Stimulated activated CD4-positive, alpha-beta T cell treated with anti-CD3 and anti-CD28 coated beads, TNF-alpha, amount 100 ng/mL, for 48 hours (primary cell): ENCODE data around the gene GLB1L2.
"Not testable (repeated sequence)": the region's sequence is repeated elsewhere in the genome, so short reads cannot be mapped to it uniquely, and the experiment has no call there.

ENCODE experiments used
- DNase-seq, 3 donors: peaks; one replicate each; pipeline ENCODE4 v3.0.0-alpha.2; 2020; ENCODE audit warnings: low read depth in 3 of 3

Gene GLB1L2

DNA sequence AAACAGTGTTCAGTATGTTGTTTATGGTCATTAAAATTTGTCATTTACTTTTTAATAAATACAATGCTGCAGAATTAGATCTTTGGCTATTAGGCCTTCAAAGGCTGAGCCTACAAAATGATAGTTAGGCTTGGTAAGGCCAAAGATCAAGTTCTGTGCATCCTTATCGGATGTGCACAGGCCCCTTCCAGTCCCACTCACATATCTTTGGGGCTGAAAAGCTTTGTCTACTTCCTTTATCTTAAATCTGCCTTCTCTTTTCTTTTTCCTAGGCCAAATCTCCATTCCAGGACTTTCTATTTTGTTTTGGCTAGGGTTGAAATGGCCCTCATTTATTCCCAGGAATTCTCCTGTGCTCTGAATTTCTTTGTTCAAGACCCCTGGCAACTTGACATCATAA lies 3.4 kb upstream of the GLB1L2 start:
- no peak for DNase-seq

DNA sequence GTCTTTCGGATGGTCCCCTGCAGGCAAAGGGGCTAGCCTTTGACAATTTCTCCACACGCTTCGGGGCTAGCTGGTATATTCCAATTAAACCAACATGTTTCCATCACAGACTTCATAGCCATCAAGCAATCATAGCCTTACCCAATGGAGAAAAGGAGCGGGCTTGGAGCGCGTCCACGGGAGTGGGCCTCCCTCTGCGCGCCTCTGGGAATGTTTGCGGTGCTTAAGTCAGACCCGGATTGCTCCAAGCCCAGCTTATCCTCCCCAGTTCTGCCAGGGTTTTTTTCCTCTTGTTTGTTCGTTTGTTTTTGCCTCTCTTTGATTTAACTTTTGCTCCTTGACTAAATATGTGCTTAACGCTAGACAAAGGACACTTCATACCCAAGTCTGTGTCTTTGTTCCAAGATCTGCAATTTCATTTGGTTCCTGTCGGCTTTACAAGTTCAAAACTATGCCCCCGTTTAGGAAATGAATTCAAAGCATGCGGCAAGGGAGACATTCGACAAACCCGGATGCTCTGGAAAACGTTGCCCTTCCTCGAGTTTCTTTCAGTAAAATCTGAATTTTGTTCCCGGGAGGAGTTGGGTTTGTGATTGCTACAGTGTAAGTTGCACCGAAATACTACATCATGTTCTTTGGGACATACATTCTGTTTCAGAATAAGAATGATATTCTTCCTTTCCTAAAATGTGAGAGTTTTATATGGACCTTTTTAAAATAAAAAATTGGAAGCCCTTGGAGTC lies 1.0 kb upstream of the GLB1L2 start:
- no peak for DNase-seq

DNA sequence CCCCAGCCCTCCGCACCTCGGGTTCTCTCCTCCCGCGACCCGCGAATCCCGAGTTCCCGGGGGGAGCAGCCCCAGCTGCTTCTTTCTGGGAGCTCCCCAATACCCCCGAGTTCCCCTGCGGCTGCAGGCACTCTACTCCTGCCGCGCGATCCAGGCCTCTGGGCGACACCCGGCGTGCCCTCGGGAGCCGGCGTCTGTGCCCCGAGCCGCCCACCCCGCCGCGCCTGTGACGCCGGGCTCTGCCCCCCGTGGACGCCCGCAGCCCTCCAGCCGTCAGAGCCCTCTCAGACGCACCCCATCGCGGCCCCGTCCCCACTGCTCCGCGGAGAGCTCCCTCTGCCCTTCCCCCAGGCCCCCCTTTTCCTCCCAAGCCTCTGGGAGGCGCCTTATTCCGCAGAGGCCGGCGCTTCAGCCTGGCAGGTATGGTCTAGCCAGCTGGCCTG lies 422 bp downstream of the GLB1L2 start:
- DNase-seq: peak in 1 of 3 donors; percentile 12

DNA sequence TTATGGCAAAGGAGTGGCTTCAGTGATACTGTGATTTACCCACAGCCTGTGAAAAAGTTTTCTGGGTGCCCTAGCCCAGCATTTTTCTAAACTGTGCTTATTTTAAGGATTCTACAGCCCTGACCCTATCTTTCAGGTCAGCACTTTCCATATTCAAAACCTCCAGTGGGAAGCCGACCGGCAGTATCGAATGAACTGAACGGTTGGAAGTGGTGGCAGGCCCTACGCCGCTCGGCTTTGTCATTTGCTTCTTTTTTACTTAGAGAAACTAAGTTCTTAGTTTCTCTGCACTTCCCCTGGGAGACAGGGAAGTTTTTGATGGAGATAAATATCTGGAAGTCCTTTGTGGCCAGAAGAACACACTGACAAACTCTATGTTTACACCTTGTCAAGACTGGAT lies 994 bp downstream of the GLB1L2 start:
- no peak for DNase-seq

DNA sequence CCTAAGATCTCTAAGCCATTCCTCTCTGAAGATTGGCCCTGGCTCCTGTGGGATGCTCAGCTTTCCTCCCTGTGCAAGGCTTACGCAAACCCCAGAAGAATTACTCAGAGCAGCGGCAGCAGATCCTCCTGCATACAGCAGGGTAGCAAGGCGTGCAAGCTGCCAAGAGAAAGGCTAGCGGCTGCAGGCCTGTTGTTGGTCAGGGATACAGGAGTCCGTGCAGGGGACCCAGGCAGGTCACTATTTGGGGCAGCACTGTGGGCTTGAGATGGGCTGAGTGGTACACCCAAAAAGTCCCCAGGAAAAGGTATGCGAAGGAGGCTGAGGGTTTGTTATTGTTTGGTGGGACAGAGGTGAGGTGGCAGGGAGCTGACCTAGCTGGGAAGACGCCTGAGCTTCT lies 1.5 kb downstream of the GLB1L2 start:
- DNase-seq: no peak

DNA sequence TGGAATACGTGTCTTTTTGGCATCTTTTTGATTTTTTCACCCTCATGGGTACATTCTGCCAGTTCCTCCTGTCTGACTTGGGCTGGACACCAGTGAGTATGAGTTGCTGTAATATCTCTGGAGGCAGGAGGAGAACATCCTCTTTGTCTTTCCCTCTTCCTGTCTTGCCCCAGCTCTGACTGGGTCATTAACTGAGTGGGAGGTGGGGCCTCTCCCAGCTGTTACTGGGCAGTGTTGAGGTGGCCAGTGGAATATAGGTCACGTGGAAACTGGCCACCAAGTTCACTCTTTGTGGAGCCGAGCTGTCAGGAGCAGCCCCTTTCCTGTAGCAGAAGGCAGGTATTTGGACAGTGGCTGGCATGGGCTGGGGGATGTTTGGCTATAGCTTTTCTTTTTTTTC lies 2.2 kb downstream of the GLB1L2 start:
- DNase-seq: no peak

DNA sequence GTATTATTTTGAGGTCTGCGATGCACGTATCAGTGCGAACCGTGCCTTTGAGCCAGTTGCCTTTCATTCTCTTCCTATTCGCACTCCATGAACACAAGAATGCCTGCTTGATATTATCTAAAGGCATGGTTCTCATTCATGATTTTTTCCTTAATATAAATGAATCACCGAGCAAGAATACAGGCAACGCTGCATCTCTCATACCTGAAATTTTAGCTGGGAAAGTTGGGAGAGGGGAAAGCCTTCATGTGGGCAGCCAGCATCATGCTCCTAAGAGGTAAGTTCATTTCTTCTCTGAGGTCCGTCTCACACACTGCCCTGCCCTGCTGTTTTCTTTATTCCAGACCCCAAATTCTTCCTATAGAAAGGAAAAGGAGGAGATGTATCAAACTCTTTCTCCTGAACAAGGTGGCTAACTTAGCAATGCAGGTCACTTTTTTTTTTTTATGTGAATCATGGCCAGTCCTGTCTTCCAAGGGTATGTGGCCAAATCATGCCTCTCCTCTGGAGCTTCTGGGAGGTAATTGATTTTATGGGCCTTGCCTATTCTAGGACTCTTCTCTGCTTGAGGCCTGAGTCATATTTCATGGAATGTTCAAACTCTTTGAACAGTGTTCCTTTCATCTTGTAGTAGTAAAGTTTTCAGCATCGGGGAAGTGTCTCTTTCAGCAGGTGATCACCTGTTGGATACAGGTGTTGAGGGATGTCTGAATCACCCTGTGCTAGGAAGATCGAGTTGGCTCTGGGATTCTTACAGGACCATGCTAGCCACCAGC lies 3.2 kb downstream of the GLB1L2 start:
- no peak for DNase-seq

DNA sequence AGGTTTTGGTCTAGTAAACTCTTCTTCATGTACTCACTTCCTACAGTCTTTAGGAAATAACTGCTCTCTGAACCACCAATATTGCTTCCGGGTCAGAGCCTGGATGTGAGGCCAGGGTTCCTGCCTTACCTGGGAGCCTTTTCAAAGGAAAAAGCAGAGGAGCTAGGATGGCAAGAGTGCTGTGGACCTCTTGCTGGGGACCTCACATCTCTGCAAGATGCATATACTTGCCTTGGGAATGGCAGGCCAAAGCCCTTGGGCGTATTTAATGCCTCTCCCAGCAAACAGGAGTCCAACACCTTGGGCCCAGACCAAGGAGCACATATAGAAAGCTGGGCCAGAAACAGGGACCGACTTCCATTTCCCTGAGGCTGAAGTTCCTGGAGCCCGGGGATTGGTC lies 5.3 kb downstream of the GLB1L2 start:
- no peak for DNase-seq

DNA sequence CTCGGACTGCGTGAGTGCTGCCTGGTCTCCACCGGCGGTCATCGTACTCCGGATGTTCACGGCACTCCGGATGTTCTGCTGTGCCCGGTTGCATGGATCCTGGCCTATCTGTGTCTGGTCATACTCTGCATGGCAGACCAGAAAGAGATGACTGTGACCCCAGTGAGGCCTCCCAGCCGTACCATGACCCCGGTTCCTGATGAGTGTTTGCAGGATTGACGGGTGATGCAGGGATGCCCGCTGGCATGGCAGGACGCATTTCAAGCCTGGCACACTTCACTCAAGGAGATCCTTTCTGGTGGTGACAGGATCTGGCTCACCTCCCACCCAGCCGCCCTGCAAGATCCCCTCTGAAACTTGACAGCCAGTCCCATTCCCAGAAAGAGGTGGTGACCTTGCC lies 6.3 kb downstream of the GLB1L2 start:
- no peak for DNase-seq

DNA sequence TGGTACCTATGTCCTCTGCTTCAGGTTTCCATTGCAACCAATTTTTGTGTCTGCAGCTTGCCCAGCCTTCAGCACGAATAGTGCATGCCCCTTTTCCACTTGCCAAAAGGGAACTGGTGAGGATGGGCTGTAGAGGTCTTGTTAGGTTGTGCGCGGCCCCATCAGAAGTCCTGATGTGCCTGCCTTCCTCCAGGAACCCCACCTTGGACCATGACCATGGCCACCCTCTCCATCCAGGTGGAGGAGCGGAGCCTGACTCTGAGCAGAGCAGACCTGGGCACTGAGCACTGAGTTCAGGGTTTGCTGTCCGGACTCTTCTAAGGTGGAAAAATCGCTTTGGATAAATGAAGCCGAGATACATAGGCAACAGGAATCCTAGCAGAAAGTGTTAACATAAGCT lies 6.9 kb downstream of the GLB1L2 start:
- DNase-seq: no peak

DNA sequence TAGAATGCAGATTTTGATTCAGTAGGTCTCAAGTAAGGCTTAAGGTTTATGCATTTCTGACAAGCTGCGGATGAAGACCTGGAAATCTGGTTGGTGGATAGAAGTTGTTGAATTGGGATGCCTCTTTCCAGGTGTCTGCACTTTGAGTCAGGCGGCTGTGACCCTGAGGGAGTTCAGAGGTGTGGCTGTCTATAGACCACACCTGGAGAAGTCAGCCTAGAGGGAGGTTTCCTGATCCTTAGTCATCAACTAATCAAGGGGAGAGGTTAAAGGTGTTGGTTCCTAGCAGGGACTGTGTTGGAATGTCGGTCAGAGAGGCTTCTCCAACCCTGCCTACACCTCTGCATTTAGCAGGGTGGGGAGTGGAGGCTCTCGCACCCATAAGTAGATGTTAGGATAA lies 8.0 kb downstream of the GLB1L2 start:
- no peak for DNase-seq

DNA sequence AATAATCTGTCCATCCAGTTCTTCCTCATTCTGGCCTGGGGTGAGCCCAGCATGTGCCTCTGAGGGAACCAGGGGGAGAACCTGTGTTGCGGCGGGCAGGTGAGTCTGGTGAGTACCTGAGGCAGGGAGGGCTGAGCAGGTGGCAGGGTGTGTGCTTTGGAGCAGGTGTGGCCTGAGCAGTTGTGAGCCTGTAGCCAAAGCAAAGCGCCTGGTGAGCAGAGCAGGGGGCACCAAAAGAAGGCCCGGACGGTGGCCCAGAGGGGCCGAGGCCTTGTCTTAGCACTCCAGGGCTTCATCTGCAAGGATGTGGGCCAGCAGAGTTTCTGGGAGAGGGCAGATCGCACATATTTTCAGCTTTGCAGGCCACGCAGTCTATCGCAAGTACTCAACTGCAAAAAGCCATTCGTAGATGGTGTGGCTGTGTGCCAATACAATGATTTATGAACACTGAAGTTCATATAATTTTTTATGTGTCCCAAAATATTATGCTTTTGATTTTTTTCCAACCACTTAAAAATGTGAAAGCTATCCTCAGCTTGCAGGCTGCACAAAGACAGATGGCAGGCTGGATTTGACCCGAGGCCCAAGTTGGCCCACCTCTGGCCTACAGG lies 8.7 kb downstream of the GLB1L2 start:
- DNase-seq: no peak

DNA sequence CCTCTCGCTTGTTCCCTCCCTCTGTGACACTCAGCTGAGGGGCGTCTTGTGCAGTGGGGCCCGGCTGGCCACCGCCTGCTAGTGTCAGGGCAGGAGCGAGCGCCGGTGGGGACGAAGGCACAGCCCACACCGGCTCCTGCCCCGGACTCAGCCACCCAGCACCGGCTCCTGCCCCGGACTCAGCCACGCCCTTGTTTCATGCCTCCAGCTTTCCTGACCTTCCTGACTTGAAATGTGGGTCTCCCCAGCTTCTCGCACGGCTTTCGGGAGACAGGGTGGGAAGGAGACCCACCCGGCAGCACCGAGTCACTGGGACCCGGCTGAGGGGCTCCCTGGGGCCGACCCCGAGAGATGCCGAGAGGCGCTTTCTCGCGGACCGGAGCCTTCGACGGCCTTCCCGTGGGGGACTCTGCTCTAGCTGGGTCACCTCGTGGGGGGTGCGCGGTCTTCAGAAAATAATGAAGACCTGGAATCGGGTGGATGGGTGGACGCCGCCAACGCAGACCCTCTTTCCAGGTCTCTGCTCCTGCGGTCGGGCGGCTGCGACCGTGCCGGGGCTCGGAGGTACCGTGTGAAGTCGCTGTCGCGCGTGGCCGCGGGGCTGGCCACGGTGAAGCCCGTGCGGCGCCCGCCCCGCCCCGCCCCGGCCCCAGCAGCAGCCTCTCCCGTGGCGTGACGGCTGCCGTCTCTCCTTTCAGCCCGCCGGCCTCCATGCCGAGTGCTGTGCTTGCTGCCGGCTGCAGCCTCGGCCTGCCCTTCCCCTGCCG lies 10.2 kb downstream of the GLB1L2 start:
- DNase-seq: no peak

DNA sequence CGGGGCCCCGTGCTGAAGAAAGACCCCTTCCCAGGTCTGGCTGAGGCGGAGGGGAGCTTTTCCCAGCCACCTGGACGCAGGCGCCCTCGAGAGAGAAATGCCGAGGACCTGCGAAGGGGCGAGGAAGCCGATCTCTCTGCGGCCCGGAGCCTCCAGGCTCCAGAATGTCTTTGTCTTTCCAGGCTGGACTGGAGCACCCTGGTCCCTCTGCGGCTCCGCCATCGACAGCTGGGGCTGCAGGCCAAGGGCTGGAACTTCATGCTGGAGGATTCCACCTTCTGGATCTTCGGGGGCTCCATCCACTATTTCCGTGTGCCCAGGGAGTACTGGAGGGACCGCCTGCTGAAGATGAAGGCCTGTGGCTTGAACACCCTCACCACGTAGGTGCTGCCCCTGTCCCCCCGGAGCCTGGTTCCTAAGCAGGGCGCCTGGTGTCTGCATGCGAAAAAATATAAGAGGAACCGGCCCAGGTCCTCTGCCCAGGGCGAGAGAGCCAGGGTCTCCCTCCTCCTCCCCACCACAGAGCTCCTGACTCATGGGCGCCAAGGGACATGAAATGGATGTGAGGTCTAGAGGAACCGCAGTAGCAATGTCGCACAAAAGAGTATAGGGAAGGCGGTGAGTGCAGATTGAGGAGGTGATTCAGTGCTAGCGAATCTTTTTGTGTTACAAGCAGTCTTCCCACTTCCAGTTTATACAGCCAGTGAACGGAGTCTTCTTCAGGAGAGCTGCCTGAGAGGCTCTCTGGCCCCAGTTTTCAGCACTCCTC lies 11.0 kb downstream of the GLB1L2 start:
- no peak for DNase-seq

DNA sequence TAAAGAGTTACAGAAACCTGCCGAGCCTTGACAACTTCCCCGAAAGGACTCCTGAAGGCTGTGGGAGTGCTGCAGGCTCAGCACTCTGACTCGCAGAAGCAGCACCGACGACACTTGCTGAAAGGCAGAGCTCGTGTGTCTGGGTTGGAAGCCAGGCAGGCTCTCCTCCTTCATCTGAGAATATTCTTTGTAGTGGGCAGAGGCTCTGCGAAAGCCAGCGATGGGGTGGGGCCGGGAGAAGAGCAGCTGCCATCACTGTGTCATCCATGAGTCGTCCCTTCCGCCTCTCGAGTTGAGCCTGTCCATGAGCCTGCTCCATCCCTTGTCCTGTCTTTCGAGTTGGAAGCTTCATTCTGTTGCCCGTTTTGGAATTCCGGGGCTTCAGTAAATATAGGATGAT lies 11.9 kb downstream of the GLB1L2 start:
- no peak for DNase-seq

DNA sequence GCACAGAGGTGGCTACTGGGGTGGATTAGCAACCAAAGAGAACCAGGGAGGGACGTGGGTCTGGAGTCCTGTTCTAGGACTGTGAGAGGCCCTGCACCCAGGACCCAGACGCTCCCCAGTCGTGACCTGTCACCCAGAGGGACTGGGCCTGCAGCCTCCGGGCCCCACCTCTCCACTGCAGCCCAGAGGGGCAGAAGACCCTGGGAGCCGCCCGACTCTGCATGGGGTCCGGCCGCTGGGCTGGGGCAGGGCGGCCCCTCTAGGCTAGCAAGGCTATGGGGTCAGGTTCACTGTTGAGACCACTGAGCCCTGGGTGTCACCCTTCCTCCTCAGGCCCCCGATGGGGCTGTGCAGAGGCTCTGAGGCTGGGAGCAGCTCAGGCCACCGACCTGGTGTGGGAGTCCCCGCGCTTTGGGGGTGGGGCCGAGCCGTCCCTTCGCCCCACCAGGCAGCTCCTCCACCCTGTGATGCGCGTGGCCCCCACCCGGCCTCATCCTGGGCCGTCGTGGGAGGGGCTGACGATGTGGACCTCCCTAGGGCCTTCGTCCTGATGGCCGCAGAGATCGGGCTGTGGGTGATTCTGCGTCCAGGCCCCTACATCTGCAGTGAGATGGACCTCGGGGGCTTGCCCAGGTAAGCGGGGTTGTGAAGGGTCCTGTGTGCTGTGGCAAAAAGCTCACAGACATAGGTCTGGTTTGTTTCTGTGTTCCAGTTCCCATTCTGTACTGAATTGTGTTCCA lies 12.9 kb downstream of the GLB1L2 start:
- DNase-seq: not testable (repeated sequence)

DNA sequence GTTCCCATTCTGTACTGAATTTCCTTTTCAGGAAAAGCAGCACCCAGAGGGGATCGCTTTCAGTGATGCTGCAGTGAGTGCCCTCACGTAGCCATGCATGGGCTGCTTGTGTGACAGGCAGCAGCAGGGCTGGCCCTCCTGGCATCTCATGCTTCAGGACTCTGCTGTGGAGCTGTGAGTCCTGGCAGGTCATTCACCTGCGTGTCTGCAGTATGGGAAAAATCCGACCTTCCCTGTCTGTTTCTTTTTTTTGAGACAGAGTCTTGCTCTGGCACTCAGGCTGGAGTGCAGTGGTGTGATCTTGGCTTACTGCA lies 13.4 kb downstream of the GLB1L2 start:
- DNase-seq: no peak

DNA sequence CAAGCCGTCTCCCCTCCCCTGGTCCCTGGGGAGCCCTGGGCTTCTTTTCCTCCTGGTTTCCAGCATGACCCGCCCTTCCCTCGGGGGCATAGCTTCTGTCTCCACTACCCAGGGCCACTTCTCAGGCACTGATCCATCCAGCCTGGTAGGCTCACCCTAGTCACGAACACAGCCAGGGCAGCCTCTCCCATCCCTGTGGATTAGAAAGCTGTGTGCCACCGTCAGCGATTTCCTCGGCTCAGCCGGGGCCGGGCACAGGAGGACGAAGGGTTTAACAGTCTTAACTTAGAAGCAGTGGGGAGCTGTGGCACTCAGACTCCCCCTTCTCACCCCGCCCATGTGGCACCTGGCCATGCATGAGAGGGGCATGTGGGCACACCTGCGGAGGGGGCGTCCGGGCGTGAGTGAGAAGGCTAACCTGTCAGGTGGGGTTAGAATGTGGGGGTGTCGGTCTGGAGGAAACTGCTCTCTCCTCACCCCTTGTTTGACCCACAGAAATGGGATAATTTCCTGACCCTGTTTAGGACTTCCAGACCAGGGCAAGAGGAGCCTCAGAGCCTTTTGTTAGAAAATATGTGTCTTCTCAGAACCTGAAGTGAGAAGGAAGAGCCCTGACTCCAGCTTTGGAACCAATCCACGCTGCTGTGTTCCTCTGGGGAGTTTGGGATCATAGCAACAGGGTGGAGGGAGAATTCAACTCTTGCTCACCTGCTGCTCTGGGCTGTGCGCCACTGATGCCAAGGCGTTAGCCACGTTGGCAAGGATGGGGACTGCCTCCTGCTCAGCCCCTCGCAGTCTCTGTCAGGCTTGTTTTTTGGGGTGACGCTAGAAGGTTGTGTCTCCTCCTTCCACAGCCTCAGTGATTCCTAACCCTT lies 14.6 kb downstream of the GLB1L2 start:
- no peak for DNase-seq

DNA sequence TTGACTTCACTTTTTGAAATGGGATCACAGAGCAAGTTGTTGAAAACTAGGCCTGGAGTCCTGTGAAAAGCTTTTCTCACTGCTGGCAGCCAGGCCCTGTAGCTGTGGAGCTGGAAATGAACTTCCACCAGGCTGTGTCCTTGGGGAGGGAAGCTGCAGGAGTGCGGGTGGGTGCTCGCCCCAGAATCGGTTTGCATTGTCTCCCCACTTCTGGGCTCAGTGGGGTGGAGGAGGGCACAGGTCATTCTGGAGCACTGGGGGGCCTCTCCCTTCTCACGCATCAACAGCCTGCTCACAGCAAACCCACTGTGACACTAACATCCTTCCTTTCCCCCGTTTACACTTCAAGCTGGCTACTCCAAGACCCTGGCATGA lies 15.2 kb downstream of the GLB1L2 start:
- DNase-seq: no peak

DNA sequence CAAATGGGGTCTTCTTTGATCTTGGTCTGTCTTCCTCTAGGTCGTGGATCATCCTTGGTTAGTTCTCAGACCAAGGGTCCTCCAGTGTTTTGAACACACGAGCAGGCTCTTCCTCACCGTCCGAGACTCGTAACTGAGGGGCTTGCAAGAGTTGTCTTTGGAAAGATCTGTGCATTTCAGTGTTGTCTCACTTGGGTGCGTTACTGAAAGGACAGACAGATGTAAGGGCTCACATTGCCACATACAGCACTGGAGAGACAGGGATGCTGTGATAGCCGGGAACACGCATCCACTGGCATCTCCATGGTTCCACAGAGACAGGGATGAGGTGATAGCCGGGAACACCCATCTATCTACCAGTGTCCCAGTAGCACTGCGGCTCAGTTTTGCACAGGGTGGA lies 15.7 kb downstream of the GLB1L2 start:
- no peak for DNase-seq
